Activated naive CD4-positive, alpha-beta T cell treated with anti-CD3 and anti-CD28 coated beads for 36 hours (primary cell): ENCODE data around the gene ZNF653. TPM values are rescaled to one million over a fixed set of nuclear protein-coding genes. Genes with fewer than 3 reads are reported as not detected.
A peak's percentile ranks its signal among the peaks of the same experiment; 100 is the strongest.

Source experiments
- CTCF ChIA-PET: fragments of 350-600 bp; sonication (Branson Sonifier 250); formaldehyde crosslinking; loops from one replicate; lab custom pipeline; 2021; ENCODE audit warnings: antibody characterized with exemption; lab: Charles Lee
- DNase-seq: peaks from one replicate; pipeline ENCODE4 v3.0.0-alpha.2; 2020
- H3K27ac Mint-ChIP-seq: one replicate; pipeline ENCODE4 v1.8.0; 2021; ENCODE audit warnings: mild to moderate bottlenecking, mixed read lengths
- H3K27me3 Mint-ChIP-seq: one replicate; pipeline ENCODE4 v1.8.0; 2021; ENCODE audit warnings: low read depth, mixed read lengths
- H3K36me3 Mint-ChIP-seq: one replicate; pipeline ENCODE4 v1.8.0; 2021; ENCODE audit warnings: low read depth, mixed read lengths
- H3K4me1 Mint-ChIP-seq: one replicate; pipeline ENCODE4 v1.8.0; 2021; ENCODE audit warnings: low read depth, mixed read lengths
- H3K4me3 Mint-ChIP-seq: one replicate; pipeline ENCODE4 v1.8.0; 2021; ENCODE audit warnings: mild to moderate bottlenecking, moderate library complexity, mixed read lengths
- H3K9me3 Mint-ChIP-seq: one replicate; pipeline ENCODE4 v1.8.0; 2021; ENCODE audit warnings: mixed read lengths
- intact Hi-C: fragments of 100-400 bp; cut with micrococcal nuclease; formaldehyde crosslinking; loops from one replicate; pipeline ENCODE4 v1.15.1; 2023
- total RNA-seq, 2 experiments: library from RNA; stranded (reverse); gene quantifications; one replicate each; pipeline ENCODE4 v1.2.3, GENCODE V29; 2021

ZNF653 gene
- total RNA-seq, 2 experiments from 2014 or later, result 6.8 to 7.3 TPM

GRCh38 chr19:11506101-11506555, 489 bp upstream of the ZNF653 start:
- peaks cover 8% of the 10 kb centered on the region for H3K36me3 Mint-ChIP-seq
- no peaks in the 10 kb centered on the region for H3K9me3 Mint-ChIP-seq
- H3K27me3 Mint-ChIP-seq, result no peaks in the 10 kb centered on the region
- peak overlapping the region; percentile 79 for H3K27ac Mint-ChIP-seq
- CTCF ChIA-PET, result interaction anchor here (1.2 kb wide), 1 partner anchor 28 kb away, joined by 3 read pairs; no protein-coding TSS in a partner anchor
- H3K4me3 Mint-ChIP-seq, result peak overlapping the region; percentile 86
- peaks cover 15% of the 10 kb centered on the region for H3K4me1 Mint-ChIP-seq
- no peak for DNase-seq
- intact Hi-C loops, result no loop called here

GRCh38 chr19:11505032-11505503, 571 bp downstream of the ZNF653 start:
- intact Hi-C loops, result loop anchor here (1.0 kb wide), 7 partner anchors 23 to 350 kb away; partner anchors contain the start of genes ECSIT, ELOF1, ODAD3 and PRKCSH
- no peaks in the 10 kb centered on the region for H3K27me3 Mint-ChIP-seq
- DNase-seq, result peak; percentile 95
- peak overlapping the region; percentile 86 for H3K4me3 Mint-ChIP-seq
- CTCF ChIA-PET, result no interaction called here
- H3K27ac Mint-ChIP-seq, result peak overlapping the region; percentile 36
- no peaks in the 10 kb centered on the region for H3K9me3 Mint-ChIP-seq
- peaks cover 5% of the 10 kb centered on the region for H3K36me3 Mint-ChIP-seq
- H3K4me1 Mint-ChIP-seq, result peaks cover 15% of the 10 kb centered on the region

DNA sequence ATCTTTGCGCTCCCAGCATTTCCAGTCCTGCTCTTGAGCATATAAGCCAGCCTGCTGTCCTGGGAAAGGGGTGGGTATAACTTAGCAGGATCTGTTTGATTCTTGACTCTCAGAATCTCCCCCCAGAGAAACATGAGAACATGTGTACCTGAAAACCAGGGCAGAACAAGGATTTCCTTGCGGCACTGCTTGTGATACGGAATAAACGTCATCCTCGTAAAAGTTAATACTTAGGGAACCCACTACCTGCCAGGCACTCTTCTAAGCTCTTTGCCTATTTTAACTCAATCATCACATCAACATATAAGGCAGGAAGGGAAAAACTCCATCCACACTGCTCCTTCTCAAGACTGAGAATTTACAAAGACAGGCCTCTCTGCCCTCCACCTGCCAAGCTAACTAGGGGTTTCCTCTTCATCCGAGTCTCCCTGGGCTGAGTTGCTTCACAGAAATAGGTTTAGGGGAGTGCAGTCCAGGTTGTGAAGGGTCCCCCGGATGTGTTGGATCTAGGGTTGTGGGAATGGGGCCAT, 1.1 kb downstream of the ZNF653 start:
- CTCF ChIA-PET, result no interaction called here
- Mint-ChIP-seq H3K27ac (peak overlapping the region; percentile 36), H3K36me3 (peaks cover 5% of the 10 kb centered on the region), H3K4me3 (peak overlapping the region; percentile 86), H3K27me3 (no peaks in the 10 kb centered on the region), H3K9me3 (no peaks in the 10 kb centered on the region), H3K4me1 (peaks cover 15% of the 10 kb centered on the region)
- DNase-seq, result no peak
- intact Hi-C loops, result loop anchor here (1.0 kb wide), 7 partner anchors 22 to 349 kb away; partner anchors contain the start of genes ECSIT, ELOF1, ODAD3 and PRKCSH

DNA sequence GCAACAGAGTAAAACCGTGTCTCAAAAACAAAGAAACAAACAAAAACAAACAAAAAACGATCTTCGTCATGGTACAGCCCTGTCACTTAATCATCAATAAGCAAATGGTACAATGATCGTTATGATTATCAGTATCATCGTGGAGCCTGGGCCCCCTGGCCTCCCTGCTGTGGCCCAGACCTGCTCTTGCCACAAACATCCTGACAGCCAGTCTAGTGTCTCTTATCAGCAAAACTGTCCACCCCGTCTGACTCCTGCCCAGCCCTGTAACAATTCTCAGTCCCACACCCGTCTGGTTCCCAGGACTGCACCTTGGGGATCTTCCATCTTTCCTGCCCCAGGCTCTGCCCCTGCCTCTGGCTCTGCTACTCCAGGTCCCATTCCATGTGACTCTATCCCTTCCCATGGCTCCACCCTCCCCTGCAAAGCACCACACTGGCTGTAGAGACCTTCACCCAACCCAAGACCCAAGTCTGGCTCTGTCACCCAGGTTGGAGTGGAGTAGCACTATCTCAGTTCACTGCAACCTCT, 5.7 kb downstream of the ZNF653 start:
- no peaks in the 10 kb centered on the region for H3K9me3 Mint-ChIP-seq
- peaks cover 7% of the 10 kb centered on the region for H3K4me1 Mint-ChIP-seq
- DNase-seq, result no peak
- intact Hi-C loops, result no loop called here
- no peak overlapping the region for H3K4me3 Mint-ChIP-seq
- H3K27me3 Mint-ChIP-seq, result no peaks in the 10 kb centered on the region
- peaks cover 5% of the 10 kb centered on the region for H3K36me3 Mint-ChIP-seq
- CTCF ChIA-PET, result no interaction called here
- H3K27ac Mint-ChIP-seq, result no peak overlapping the region

GRCh38 chr19:11499220-11499726, 6.4 kb downstream of the ZNF653 start:
- H3K36me3 Mint-ChIP-seq, result peaks cover 5% of the 10 kb centered on the region
- H3K27ac Mint-ChIP-seq, result no peak overlapping the region
- H3K4me3 Mint-ChIP-seq, result no peak overlapping the region
- no peak for DNase-seq
- no peaks in the 10 kb centered on the region for H3K4me1 Mint-ChIP-seq
- CTCF ChIA-PET, result no interaction called here
- H3K9me3 Mint-ChIP-seq, result no peaks in the 10 kb centered on the region
- no peaks in the 10 kb centered on the region for H3K27me3 Mint-ChIP-seq
- intact Hi-C loops, result no loop called here

DNA sequence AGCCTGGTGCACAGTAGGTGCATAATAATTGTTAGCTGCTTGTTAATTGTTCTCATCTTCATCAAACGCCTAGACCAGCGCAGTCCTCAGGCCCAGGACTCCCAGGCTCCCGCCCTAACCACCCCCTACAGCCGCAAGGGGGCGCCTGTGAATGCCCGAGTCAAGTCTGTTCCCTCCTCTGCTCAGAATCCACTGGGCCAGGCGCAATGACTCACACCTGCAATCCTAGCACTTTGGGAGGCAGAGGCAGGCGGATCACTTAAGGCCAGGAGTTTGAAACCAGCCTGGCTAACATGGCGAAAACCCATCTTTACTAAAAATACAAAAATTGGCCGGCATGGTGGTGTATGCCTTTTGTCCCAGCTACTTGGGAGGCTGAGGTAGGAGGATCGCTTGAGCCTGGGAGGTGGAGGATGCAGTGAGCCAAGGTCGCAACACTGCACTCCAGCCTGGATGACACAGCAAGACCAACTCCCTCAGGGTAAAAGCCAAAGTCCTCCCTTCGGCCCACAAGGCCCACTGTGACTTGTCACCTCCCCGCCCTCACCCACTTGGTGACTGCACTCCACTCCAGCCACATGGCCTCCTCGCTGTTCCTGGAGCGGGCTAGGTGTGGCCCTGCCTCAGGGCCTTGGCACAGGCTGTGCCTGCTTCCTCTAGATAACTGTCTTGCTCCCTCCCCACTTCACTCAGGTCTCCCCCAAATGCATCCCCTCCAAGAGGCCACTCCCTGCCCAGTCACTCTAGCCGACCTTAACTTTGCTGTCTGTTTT, 9.1 kb downstream of the ZNF653 start:
- Mint-ChIP-seq H3K36me3 (peaks cover 5% of the 10 kb centered on the region), H3K9me3 (no peaks in the 10 kb centered on the region), H3K27ac (no peak overlapping the region), H3K4me3 (no peak overlapping the region), H3K27me3 (no peaks in the 10 kb centered on the region), H3K4me1 (no peaks in the 10 kb centered on the region)
- CTCF ChIA-PET, result no interaction called here
- intact Hi-C loops, result loop anchor here (1.0 kb wide), 1 partner anchor 91 kb away; no protein-coding TSS in a partner anchor
- DNase-seq, result peak; percentile 74

DNA sequence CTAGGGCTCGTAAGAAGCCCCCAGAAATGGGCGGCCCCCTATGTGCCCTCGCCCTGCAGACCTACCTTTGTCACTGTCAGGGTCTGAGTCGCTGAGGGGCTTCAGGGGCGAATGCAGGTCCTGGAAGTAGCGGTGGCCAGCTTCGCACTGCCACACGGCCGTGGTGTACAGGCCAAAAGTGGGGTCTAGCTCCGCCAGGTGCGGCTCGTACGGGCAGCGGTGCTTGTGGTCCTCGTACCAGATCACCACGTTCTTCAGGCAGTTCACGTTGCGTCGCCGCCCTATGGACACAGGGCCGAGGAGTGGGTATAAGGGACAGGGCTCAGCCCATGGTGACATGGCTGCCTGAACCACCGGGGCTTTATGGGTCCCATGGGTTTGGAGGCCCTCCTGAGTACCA, 9.8 kb downstream of the ZNF653 start:
- DNase-seq, result no peak
- no peaks in the 10 kb centered on the region for H3K9me3 Mint-ChIP-seq
- H3K4me3 Mint-ChIP-seq, result no peak overlapping the region
- no peaks in the 10 kb centered on the region for H3K27me3 Mint-ChIP-seq
- peaks cover 6% of the 10 kb centered on the region for H3K36me3 Mint-ChIP-seq
- CTCF ChIA-PET, result no interaction called here
- no peaks in the 10 kb centered on the region for H3K4me1 Mint-ChIP-seq
- H3K27ac Mint-ChIP-seq, result no peak overlapping the region
- intact Hi-C loops, result loop anchor here (1.0 kb wide), 1 partner anchor 91 kb away; no protein-coding TSS in a partner anchor

GRCh38 chr19:11495481-11495880, 10.2 kb downstream of the ZNF653 start:
- no peaks in the 10 kb centered on the region for H3K4me1 Mint-ChIP-seq
- no peaks in the 10 kb centered on the region for H3K9me3 Mint-ChIP-seq
- CTCF ChIA-PET, result interaction anchor here (0.6 kb wide), 1 partner anchor 34 kb away, joined by 5 read pairs; no protein-coding TSS in a partner anchor
- intact Hi-C loops, result no loop called here
- H3K27ac Mint-ChIP-seq, result no peak overlapping the region
- no peaks in the 10 kb centered on the region for H3K27me3 Mint-ChIP-seq
- no peak for DNase-seq
- H3K4me3 Mint-ChIP-seq, result no peak overlapping the region
- H3K36me3 Mint-ChIP-seq, result peaks cover 8% of the 10 kb centered on the region

DNA sequence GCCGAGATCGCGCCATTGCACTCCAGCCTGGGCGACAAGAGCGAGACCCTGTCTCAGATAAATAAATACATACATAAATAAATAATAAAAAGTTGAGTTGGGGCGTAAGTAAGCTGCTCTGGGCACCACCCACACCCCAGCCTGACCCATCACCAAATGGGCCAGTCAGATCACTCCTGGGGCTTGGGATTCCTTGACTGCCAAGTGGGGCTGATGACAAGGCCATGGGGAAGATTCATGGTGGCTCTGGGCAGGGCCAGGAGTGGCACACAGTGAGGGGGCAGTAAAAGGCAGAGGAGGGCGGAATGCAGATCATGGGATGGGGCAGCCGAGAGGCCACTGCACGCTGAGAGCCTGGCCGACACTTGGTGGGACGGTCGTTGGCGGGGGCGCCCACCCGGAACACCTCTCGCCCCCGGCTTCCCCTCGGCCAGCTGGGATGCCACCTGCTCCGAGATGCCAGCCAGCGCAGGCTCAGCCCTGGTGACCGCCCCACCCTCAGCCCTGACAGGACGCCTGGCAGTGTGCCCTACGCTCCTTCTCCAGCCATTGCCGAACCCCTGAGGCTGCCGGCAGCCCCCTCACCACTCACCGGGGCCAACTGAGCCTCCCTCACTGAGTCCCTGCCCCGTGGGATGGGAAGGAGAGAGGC, 10.9 kb downstream of the ZNF653 start:
- Mint-ChIP-seq H3K36me3 (peaks cover 9% of the 10 kb centered on the region), H3K27me3 (no peaks in the 10 kb centered on the region), H3K4me3 (no peak overlapping the region), H3K9me3 (no peaks in the 10 kb centered on the region), H3K4me1 (no peaks in the 10 kb centered on the region), H3K27ac (no peak overlapping the region)
- no peak for DNase-seq
- intact Hi-C loops, result no loop called here
- CTCF ChIA-PET, result interaction anchor here (0.6 kb wide), 1 partner anchor 34 kb away, joined by 5 read pairs; no protein-coding TSS in a partner anchor

DNA sequence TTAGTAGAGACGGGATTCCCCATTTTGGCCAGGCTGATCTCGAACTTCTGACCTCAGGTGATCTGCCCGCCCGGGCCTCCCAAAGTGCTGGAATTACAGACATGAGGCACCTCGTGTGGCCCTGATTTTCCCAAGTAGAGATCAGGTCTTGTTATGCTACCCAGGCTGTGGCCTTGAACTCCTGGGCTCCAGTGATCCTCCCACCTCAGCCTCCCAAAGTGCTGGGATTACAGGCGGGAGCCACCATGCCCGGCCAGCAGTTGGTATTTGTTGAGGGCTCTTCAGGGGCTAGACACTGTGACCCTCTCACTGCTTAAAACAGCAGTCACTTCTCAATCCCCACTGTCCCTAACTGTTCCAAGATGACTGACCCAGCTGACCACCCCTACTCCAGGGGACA, 16.3 kb downstream of the ZNF653 start:
- Mint-ChIP-seq H3K36me3 (peaks cover 13% of the 10 kb centered on the region), H3K4me1 (no peaks in the 10 kb centered on the region), H3K4me3 (no peak overlapping the region), H3K9me3 (no peaks in the 10 kb centered on the region), H3K27me3 (no peaks in the 10 kb centered on the region), H3K27ac (no peak overlapping the region)
- CTCF ChIA-PET, result no interaction called here
- intact Hi-C loops, result no loop called here
- no peak for DNase-seq

DNA sequence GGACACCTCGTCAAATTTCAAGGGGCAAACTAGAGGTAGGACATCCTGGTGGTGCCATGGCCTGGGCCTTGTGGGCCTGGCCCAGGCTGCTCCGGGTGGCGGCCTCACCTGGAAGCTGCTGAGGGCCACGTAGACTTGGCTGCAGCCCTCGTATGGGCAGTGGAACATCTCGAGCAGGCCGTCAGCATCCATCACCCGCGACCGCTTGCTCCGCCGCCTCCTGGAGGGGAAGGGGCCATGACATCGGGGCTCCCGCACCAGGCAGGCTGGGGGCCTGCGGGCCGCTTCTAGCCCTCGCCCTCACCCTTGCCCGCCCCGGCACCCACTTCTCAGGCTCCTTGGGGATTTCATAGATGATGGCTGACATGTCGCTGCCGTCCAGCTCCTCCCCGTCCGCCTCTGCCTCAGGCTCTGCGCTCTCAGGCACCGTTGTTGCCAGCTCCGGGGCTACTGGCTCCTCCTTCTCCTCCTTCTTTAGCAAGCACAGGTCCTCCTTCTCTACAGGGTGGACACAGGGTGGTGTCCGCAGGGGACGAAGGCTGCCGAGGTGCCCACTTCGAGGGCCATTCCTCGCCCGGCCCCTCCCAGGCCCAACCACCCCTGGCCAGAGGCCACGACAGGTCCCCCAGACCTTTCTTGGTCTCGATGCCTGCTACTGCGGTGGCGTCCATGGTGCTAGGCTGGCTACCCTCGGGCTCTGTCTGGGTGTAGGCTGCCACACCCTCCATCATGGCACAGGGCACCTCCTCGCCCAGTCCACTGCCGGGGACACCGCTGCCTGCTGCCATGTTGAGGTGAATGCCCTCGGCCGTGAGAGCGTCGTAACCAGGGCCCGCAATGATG, 18.8 kb downstream of the ZNF653 start:
- peaks cover 7% of the 10 kb centered on the region for H3K4me1 Mint-ChIP-seq
- H3K27ac Mint-ChIP-seq, result no peak overlapping the region
- peaks cover 3% of the 10 kb centered on the region for H3K27me3 Mint-ChIP-seq
- H3K4me3 Mint-ChIP-seq, result no peak overlapping the region
- CTCF ChIA-PET, result no interaction called here
- intact Hi-C loops, result no loop called here
- H3K36me3 Mint-ChIP-seq, result peaks cover 19% of the 10 kb centered on the region
- DNase-seq, result no peak
- H3K9me3 Mint-ChIP-seq, result no peaks in the 10 kb centered on the region
